H9 (cell line): Measurements from ENCODE around the gene SLC9A5. TPM values are rescaled to one million over a fixed set of nuclear protein-coding genes. Genes with fewer than 3 reads are reported as not detected.

Source experiments
- DNase-seq: peaks from one replicate; pipeline ENCODE4 v3.0.0-alpha.2; 2017
- H2AFZ ChIP-seq: one replicate; pipeline ENCODE4 v1.6.1; 2013; ENCODE audit warnings: mild to moderate bottlenecking, low read length, control low read depth, moderate library complexity
- H2AK5ac ChIP-seq: 2 replicates; pipeline ENCODE4 v1.6.1; 2013; ENCODE audit warnings: low read length, control low read depth, mixed read lengths; ENCODE audit not compliant: insufficient read length
- H2BK120ac ChIP-seq: one replicate; pipeline ENCODE4 v1.6.1; 2013; ENCODE audit warnings: low read depth, mild to moderate bottlenecking, low read length, control low read depth, inconsistent platforms; ENCODE audit not compliant: poor library complexity, severe bottlenecking
- H2BK12ac ChIP-seq: 2 replicates; pipeline ENCODE4 v1.6.1; 2013; ENCODE audit warnings: low read length, control low read depth, mixed read lengths, low read depth; ENCODE audit not compliant: insufficient read length
- H2BK15ac ChIP-seq: 2 replicates; pipeline ENCODE4 v1.6.1; 2013; ENCODE audit warnings: low read depth, low read length, control low read depth
- H2BK20ac ChIP-seq: one replicate; pipeline ENCODE4 v1.6.1; 2013; ENCODE audit warnings: low read depth, mild to moderate bottlenecking, low read length, control low read depth, inconsistent platforms; ENCODE audit not compliant: poor library complexity, severe bottlenecking
- H2BK5ac ChIP-seq: 2 replicates; pipeline ENCODE4 v1.6.1; 2013; ENCODE audit warnings: low read length, control low read depth, mixed read lengths; ENCODE audit not compliant: insufficient read length
- H3K14ac ChIP-seq: 2 replicates; pipeline ENCODE4 v1.6.1; 2013; ENCODE audit warnings: low read length, control low read depth; ENCODE audit not compliant: insufficient read depth
- H3K18ac ChIP-seq: 2 replicates; pipeline ENCODE4 v1.6.1; 2013; ENCODE audit warnings: low read depth, mild to moderate bottlenecking, mixed read lengths, low read length, control low read depth; ENCODE audit not compliant: insufficient read length
- H3K23ac ChIP-seq: 2 replicates; pipeline ENCODE4 v1.6.1; 2013; ENCODE audit warnings: low read length, control low read depth, mixed read lengths, low read depth; ENCODE audit not compliant: insufficient read length
- H3K23me2 ChIP-seq: 2 replicates; pipeline ENCODE4 v1.6.1; 2013; ENCODE audit warnings: low read depth, mild to moderate bottlenecking, mixed read lengths, low read length, control low read depth; ENCODE audit not compliant: insufficient read length, poor library complexity, severe bottlenecking
- H3K27ac ChIP-seq: 2 replicates; pipeline ENCODE4 v1.5.1; 2013; ENCODE audit warnings: low read length, control low read depth, mixed read lengths, low read depth; ENCODE audit not compliant: insufficient read length
- H3K27me3 ChIP-seq: 2 replicates; pipeline ENCODE4 v1.6.1; 2013; ENCODE audit warnings: low read length, control low read depth, inconsistent platforms; ENCODE audit not compliant: insufficient read depth
- H3K4ac ChIP-seq: 2 replicates; pipeline ENCODE4 v1.6.1; 2013; ENCODE audit warnings: low read depth, mild to moderate bottlenecking, control low read depth, inconsistent platforms, low read length, moderate library complexity
- H3K4me1 ChIP-seq: 2 replicates; pipeline ENCODE4 v1.6.1; 2013; ENCODE audit warnings: low read length, control low read depth, inconsistent platforms; ENCODE audit not compliant: insufficient read depth
- H3K4me2 ChIP-seq: 2 replicates; pipeline ENCODE4 v1.6.1; 2013; ENCODE audit warnings: low read length, control low read depth, mixed read lengths; ENCODE audit not compliant: insufficient read length, insufficient read depth
- H3K56ac ChIP-seq: 2 replicates; pipeline ENCODE4 v1.6.1; 2013; ENCODE audit warnings: low read depth, mild to moderate bottlenecking, mixed read lengths, low read length, control low read depth; ENCODE audit not compliant: insufficient read length
- H3K79me1 ChIP-seq: 2 replicates; pipeline ENCODE4 v1.6.1; 2013; ENCODE audit warnings: low read depth, mild to moderate bottlenecking, moderate library complexity, low read length, control low read depth, inconsistent platforms; ENCODE audit not compliant: insufficient read depth, poor library complexity, severe bottlenecking
- H3K79me2 ChIP-seq: 2 replicates; pipeline ENCODE4 v1.6.1; 2013; ENCODE audit warnings: low read length, control low read depth, inconsistent platforms; ENCODE audit not compliant: insufficient read depth
- H3K9ac ChIP-seq: 2 replicates; pipeline ENCODE4 v1.6.1; 2013; ENCODE audit warnings: low read length, control low read depth, mixed read lengths; ENCODE audit not compliant: insufficient read length; ENCODE audit errors: extremely low read depth
- H3K9me3 ChIP-seq: one replicate; pipeline ENCODE4 v1.6.1; 2013; ENCODE audit warnings: low read depth, low read length, inconsistent platforms; ENCODE audit not compliant: control insufficient read depth
- H3T11ph ChIP-seq: one replicate; pipeline ENCODE4 v1.6.1; 2013; ENCODE audit warnings: mild to moderate bottlenecking, low read length, control low read depth, inconsistent platforms
- H4K20me1 ChIP-seq: one replicate; pipeline ENCODE4 v1.6.1; 2013; ENCODE audit not compliant: control insufficient read depth, insufficient read length, insufficient read depth
- H4K5ac ChIP-seq: 2 replicates; pipeline ENCODE4 v1.6.1; 2013; ENCODE audit warnings: low read depth, mild to moderate bottlenecking, mixed read lengths, low read length, control low read depth; ENCODE audit not compliant: insufficient read length
- H4K8ac ChIP-seq: replicated peaks from 2 replicates; pipeline ENCODE4 v1.6.1; 2013; ENCODE audit warnings: low read length, control low read depth, mixed read lengths, low read depth; ENCODE audit not compliant: insufficient read length
- H4K91ac ChIP-seq: 2 replicates; pipeline ENCODE4 v1.6.1; 2013; ENCODE audit warnings: low read depth, mild to moderate bottlenecking, moderate library complexity, mixed read lengths, low read length, control low read depth; ENCODE audit not compliant: insufficient read length
- H3K27ac Mint-ChIP-seq, 3 experiments: 2 replicates in 2 of 3; 3 replicates in 1 of 3; pipeline ENCODE4 v1.8.0; 2020 to 2021; ENCODE audit warnings: mixed read lengths in 3 of 3, mild to moderate bottlenecking in 1 of 3, moderate library complexity in 1 of 3
- H3K27me3 Mint-ChIP-seq: 2 replicates; pipeline ENCODE4 v1.8.0; 2021; ENCODE audit warnings: low read depth, mild to moderate bottlenecking, moderate library complexity, mixed read lengths
- H3K36me3 Mint-ChIP-seq, 3 experiments: 2 replicates in 2 of 3; 3 replicates in 1 of 3; pipeline ENCODE4 v1.8.0; 2020 to 2021; ENCODE audit warnings: low read depth in 3 of 3, mixed read lengths in 3 of 3; ENCODE audit not compliant: insufficient read depth in 1 of 3
- H3K4me1 Mint-ChIP-seq, 2 experiments: 2 replicates each; pipeline ENCODE4 v1.8.0; 2020; ENCODE audit warnings: mixed read lengths in 2 of 2
- H3K4me3 Mint-ChIP-seq, 2 experiments: 2 replicates in 1 of 2; 3 replicates in 1 of 2; pipeline ENCODE4 v1.8.0; 2020 to 2021; ENCODE audit warnings: mild to moderate bottlenecking in 2 of 2, mixed read lengths in 2 of 2, moderate library complexity in 1 of 2
- H3K9me3 Mint-ChIP-seq, 2 experiments: 2 replicates in 1 of 2; 3 replicates in 1 of 2; pipeline ENCODE4 v1.8.0; 2020; ENCODE audit warnings: mild to moderate bottlenecking in 2 of 2, mixed read lengths in 2 of 2, moderate library complexity in 1 of 2
- WGBS: extraction: QIAGEN DNeasy Blood & Tissue Kit; methylation state at CpG from one replicate; pipeline ENCODE4 v1.1.7; 2013; ENCODE audit warnings: missing lambda C conversion rate, low lambda C conversion rate, mixed read lengths; ENCODE audit not compliant: insufficient read length; ENCODE audit errors: extremely low coverage; 5-methylcytosine and 5-hydroxymethylcytosine counted together
- total RNA-seq: library from RNA; stranded (reverse); gene quantifications from 2 replicates; pipeline ENCODE4 v1.2.1, GENCODE V29; 2021
- TF ChIP-seq, protein P1 (sequence below): fragments of 200-600 bp; sonication (generic); conservative IDR thresholded peaks from 3 replicates; pipeline ENCODE4 v1.8.0; 2021; ENCODE audit warnings: antibody characterized with exemption, mild to moderate bottlenecking

SLC9A5 gene
- total RNA-seq, 1 experiment from 2014 or later: 9.1 TPM

- Mint-ChIP-seq H3K27ac (peak overlapping the region; percentile 97 to 99 (median 98); a peak in 5 of 7 replicates), H3K27me3 (peaks cover 16% of the 10 kb centered on the region), H3K4me3 (peak overlapping the region; percentile 99 to 100), H3K4me1 (peaks cover 17 to 20% of the 10 kb centered on the region in 2 experiments), H3K36me3 (peaks cover 13 to 50% (median 45%) of the 10 kb centered on the region in 3 experiments; a peak in 6 of 7 replicates), H3K9me3 (no peaks in the 10 kb centered on the region; a peak in 1 of 5 replicates)
- Histone ChIP-seq H3K56ac (no peak overlapping the region), H3K27me3 (no peaks in the 10 kb centered on the region), H3K9me3 (no peaks in the 10 kb centered on the region), H3K4ac (no peak overlapping the region), H3K9ac (peak overlapping the region; percentile 86), H3T11ph (no peak overlapping the region), H2AFZ (no peak overlapping the region), H3K23ac (no peak overlapping the region), H3K23me2 (peaks cover 15% of the 10 kb centered on the region), H3K4me1 (peaks cover 4% of the 10 kb centered on the region), H2BK5ac (no peak overlapping the region), H4K8ac (peak overlapping the region; percentile 52), H3K4me2 (peak overlapping the region; percentile 98), H4K91ac (no peak overlapping the region), H2BK15ac (no peak overlapping the region), H4K20me1 (no peaks in the 10 kb centered on the region), H3K14ac (no peak overlapping the region; the same call in 1 of the 2 replicates), H2AK5ac (no peak overlapping the region), H2BK12ac (no peak overlapping the region), H2BK120ac (no peak overlapping the region), H3K79me1 (peaks cover 3% of the 10 kb centered on the region), H3K79me2 (peaks cover 5% of the 10 kb centered on the region; the same call in 1 of the 2 replicates), H2BK20ac (no peak overlapping the region), H4K5ac (no peak overlapping the region), H3K27ac (no peak overlapping the region), H3K18ac (no peak overlapping the region)
- TF ChIP-seq, protein P1, sequence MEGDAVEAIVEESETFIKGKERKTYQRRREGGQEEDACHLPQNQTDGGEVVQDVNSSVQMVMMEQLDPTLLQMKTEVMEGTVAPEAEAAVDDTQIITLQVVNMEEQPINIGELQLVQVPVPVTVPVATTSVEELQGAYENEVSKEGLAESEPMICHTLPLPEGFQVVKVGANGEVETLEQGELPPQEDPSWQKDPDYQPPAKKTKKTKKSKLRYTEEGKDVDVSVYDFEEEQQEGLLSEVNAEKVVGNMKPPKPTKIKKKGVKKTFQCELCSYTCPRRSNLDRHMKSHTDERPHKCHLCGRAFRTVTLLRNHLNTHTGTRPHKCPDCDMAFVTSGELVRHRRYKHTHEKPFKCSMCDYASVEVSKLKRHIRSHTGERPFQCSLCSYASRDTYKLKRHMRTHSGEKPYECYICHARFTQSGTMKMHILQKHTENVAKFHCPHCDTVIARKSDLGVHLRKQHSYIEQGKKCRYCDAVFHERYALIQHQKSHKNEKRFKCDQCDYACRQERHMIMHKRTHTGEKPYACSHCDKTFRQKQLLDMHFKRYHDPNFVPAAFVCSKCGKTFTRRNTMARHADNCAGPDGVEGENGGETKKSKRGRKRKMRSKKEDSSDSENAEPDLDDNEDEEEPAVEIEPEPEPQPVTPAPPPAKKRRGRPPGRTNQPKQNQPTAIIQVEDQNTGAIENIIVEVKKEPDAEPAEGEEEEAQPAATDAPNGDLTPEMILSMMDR: no peak
- DNase-seq: no peak
- WGBS: no CpG with 5 or more reads among the region's 12 CpGs
Observed at GRCh38 chr16:67227567-67227921, 21.2 kb upstream of the SLC9A5 start.
